ENCODE data around the gene DRD4. TPM values are rescaled to one million over a fixed set of nuclear protein-coding genes. Genes with fewer than 3 reads are reported as not detected.

Gene DRD4
- under 1 TPM; 0.69 to 0.79 TPM for total RNA-seq

- intact Hi-C loops (cut with DNase I), result no loop called here
- no peak within 1 kb of the TSS for H3K9ac ChIP-seq (ENCODE audit: low read depth in 2 of 2, low read length in 2 of 2)
- peaks cover 23% of the 10 kb centered on the region for H3K27me3 ChIP-seq
- no peaks in the 10 kb centered on the region for H3K9me3 ChIP-seq
- H3K4me3 ChIP-seq, result peak within 1 kb of the TSS; percentile 7
- no peaks in the 10 kb centered on the region for H3K4me1 ChIP-seq
- DNase-seq, result no peak
- TF ChIP-seq CTCF (IDR thresholded peaks at IDR 0.05), result no peak
- H3K27ac ChIP-seq, result no peak within 1 kb of the TSS
- no peaks in the 10 kb centered on the region for H3K36me3 ChIP-seq
Observed at GRCh38 chr11:636511-637332, at the start of gene DRD4. TSS of gene DRD4 (plus strand) at chr11:637269. CDS start at chr11:637305, 36 bp downstream.

GRCh38 chr11:587546-587945, 49.5 kb upstream of the DRD4 start:
- H3K36me3 ChIP-seq, result peaks cover 13% of the 10 kb centered on the region
- no peak for TF ChIP-seq CTCF (IDR thresholded peaks at IDR 0.05)
- no peak overlapping the region for H3K9ac ChIP-seq (ENCODE audit: low read depth in 2 of 2, low read length in 2 of 2)
- intact Hi-C loops (cut with DNase I), result no loop called here
- H3K27ac ChIP-seq, result no peak overlapping the region
- no peak overlapping the region for H3K4me3 ChIP-seq
- no peaks in the 10 kb centered on the region for H3K9me3 ChIP-seq
- no peaks in the 10 kb centered on the region for H3K4me1 ChIP-seq
- H3K27me3 ChIP-seq, result no peaks in the 10 kb centered on the region
- DNase-seq, result no peak

- no peak for TF ChIP-seq CTCF (IDR thresholded peaks at IDR 0.05)
- no peaks in the 10 kb centered on the region for H3K9me3 ChIP-seq
- DNase-seq, result no peak
- H3K9ac ChIP-seq (ENCODE audit: low read depth in 2 of 2, low read length in 2 of 2), result no peak overlapping the region
- no peaks in the 10 kb centered on the region for H3K4me1 ChIP-seq
- peaks cover 17% of the 10 kb centered on the region for H3K36me3 ChIP-seq
- intact Hi-C loops (cut with DNase I), result no loop called here
- H3K27me3 ChIP-seq, result no peaks in the 10 kb centered on the region
- no peak overlapping the region for H3K4me3 ChIP-seq
- no peak overlapping the region for H3K27ac ChIP-seq
Observed at GRCh38 chr11:587978-588380, 49.1 kb upstream of the DRD4 start.

GRCh38 chr11:589798-590197, 47.3 kb upstream of the DRD4 start:
- TF ChIP-seq CTCF (IDR thresholded peaks at IDR 0.05), result no peak
- H3K4me3 ChIP-seq, result no peak overlapping the region
- H3K9me3 ChIP-seq, result no peaks in the 10 kb centered on the region
- no peak overlapping the region for H3K27ac ChIP-seq
- H3K36me3 ChIP-seq, result peaks cover 25% of the 10 kb centered on the region
- no peaks in the 10 kb centered on the region for H3K27me3 ChIP-seq
- intact Hi-C loops (cut with DNase I), result no loop called here
- no peak for DNase-seq
- H3K4me1 ChIP-seq, result no peaks in the 10 kb centered on the region
- H3K9ac ChIP-seq (ENCODE audit: low read depth in 2 of 2, low read length in 2 of 2), result no peak overlapping the region

- H3K9ac ChIP-seq (ENCODE audit: low read depth in 2 of 2, low read length in 2 of 2), result no peak overlapping the region
- TF ChIP-seq CTCF (IDR thresholded peaks at IDR 0.05), result no peak
- H3K9me3 ChIP-seq, result no peaks in the 10 kb centered on the region
- no peaks in the 10 kb centered on the region for H3K27me3 ChIP-seq
- DNase-seq, result no peak
- H3K4me3 ChIP-seq, result no peak overlapping the region
- intact Hi-C loops (cut with DNase I), result no loop called here
- peaks cover 25% of the 10 kb centered on the region for H3K36me3 ChIP-seq
- H3K4me1 ChIP-seq, result no peaks in the 10 kb centered on the region
- no peak overlapping the region for H3K27ac ChIP-seq
Observed at GRCh38 chr11:590997-591396, 46.1 kb upstream of the DRD4 start.
